Psoas muscle (tissue), 8 donors: Measurements from ENCODE around the gene TFDP1. TPM values are rescaled to one million over a fixed set of nuclear protein-coding genes. Genes with fewer than 3 reads are reported as not detected.

ENCODE experiments used
- ATAC-seq, 4 donors: fragments of 200-7000 bp; cut with Tn5 transposase; one replicate each; pipeline ENCODE4 v1.9.1; 2020; ENCODE audit warnings: moderate library complexity in 3 of 4, mild to moderate bottlenecking in 2 of 4
- DNase-seq, 2 donors: peaks; one replicate each; pipeline ENCODE4 v3.0.0-alpha.2; 2020
- H3K27ac ChIP-seq: fragments of 200-600 bp; one replicate; pipeline ENCODE4 v1.8.0; 2022
- H3K27me3 ChIP-seq, 3 donors: fragments of 200-600 bp in 1 of 3; one replicate each; pipeline versions ENCODE4 v1.6.1 to v1.8.0; 2013 to 2022; ENCODE audit warnings: low read length in 2 of 3, mild to moderate bottlenecking in 2 of 3, moderate library complexity in 1 of 3; ENCODE audit not compliant: insufficient read depth in 3 of 3
- H3K36me3 ChIP-seq, 2 donors: fragments of 200-600 bp in 1 of 2; one replicate each; pipeline versions ENCODE4 v1.6.1 to v1.8.0; 2013 to 2022; ENCODE audit warnings: low read depth in 1 of 2, mild to moderate bottlenecking in 1 of 2, moderate library complexity in 1 of 2; ENCODE audit not compliant: insufficient read depth in 1 of 2
- H3K4me1 ChIP-seq: fragments of 200-600 bp; one replicate; pipeline ENCODE4 v1.8.0; 2022
- H3K4me3 ChIP-seq: fragments of 200-600 bp; one replicate; pipeline ENCODE4 v1.8.0; 2022; ENCODE audit warnings: mild to moderate bottlenecking
- H3K9me3 ChIP-seq: fragments of 200-600 bp; one replicate; pipeline ENCODE4 v1.8.0; 2022
- WGBS, 3 donors: extraction: QIAGEN DNeasy Blood & Tissue Kit; methylation state at CpG; one replicate each; pipeline versions ENCODE4 v1.1.6 to v1.1.7; 2013; 5-methylcytosine and 5-hydroxymethylcytosine counted together
- intact Hi-C, 2 donors: fragments of 100-400 bp; cut with DNase I; formaldehyde crosslinking; loops; one replicate each; pipeline versions ENCODE4 v1.11.0 to v1.14.2; 2022
- polyA plus RNA-seq, 3 donors: library from polyadenylated mRNA; stranded (reverse); fragments of 200-250 nt; gene quantifications; one replicate each; pipeline ENCODE4 v1.2.3, GENCODE V29; 2013
- total RNA-seq, 4 donors: library from RNA; stranded (reverse); fragmentation: NEBNext Ultra II Directional in 2 of 4; extraction: Animal tissue kit (Norgen Biotek cat#: 25700) in 2 of 4; gene quantifications; one replicate each; pipeline versions ENCODE4 v1.2.1 to v1.2.4, GENCODE V29; 2021 to 2023
- TF ChIP-seq, protein P1 (sequence below): fragments of 200-600 bp; IDR thresholded peaks from one replicate; pipeline ENCODE4 v1.8.0; 2022; ENCODE audit warnings: antibody characterized with exemption
- donor health status: healthy with polysubstance abuse.
- donor health status: DM: no; HTN: no; CAD: no; lungs with moderate emphysema.
- donor health status: Bipolar disorder and iron deficiency.
- donor health status: healthy.
- donor health status: DM: yes; HTN: yes; CAD: no.
- donor health status: DM: no; HTN: no; CAD: no.
- donor health status: DM: no; HTN: no; CAD: no.
- donor health status: DM: yes; HTN: yes; CAD: no.

The TFDP1 gene
- total and polyA plus RNA-seq, 7 donors = 18.8 to 40.2 (median 31.4) TPM

GRCh38 chr13:113564331-113565023 lies 20.1 kb upstream of the TFDP1 start:
- no peak overlapping the region for H3K27ac ChIP-seq
- ATAC-seq (no peak), DNase-seq (peak in 1 of 2 donors; percentile 30)
- no peaks in the 10 kb centered on the region for H3K9me3 ChIP-seq
- intact Hi-C loops = no loop called here
- WGBS, 3 donors = 75 to 79% (median 75%) methylated on average over 17 of the region's 17 CpGs
- TF ChIP-seq, protein P1, sequence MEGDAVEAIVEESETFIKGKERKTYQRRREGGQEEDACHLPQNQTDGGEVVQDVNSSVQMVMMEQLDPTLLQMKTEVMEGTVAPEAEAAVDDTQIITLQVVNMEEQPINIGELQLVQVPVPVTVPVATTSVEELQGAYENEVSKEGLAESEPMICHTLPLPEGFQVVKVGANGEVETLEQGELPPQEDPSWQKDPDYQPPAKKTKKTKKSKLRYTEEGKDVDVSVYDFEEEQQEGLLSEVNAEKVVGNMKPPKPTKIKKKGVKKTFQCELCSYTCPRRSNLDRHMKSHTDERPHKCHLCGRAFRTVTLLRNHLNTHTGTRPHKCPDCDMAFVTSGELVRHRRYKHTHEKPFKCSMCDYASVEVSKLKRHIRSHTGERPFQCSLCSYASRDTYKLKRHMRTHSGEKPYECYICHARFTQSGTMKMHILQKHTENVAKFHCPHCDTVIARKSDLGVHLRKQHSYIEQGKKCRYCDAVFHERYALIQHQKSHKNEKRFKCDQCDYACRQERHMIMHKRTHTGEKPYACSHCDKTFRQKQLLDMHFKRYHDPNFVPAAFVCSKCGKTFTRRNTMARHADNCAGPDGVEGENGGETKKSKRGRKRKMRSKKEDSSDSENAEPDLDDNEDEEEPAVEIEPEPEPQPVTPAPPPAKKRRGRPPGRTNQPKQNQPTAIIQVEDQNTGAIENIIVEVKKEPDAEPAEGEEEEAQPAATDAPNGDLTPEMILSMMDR = no peak
- H3K4me1 ChIP-seq = no peaks in the 10 kb centered on the region
- peaks cover 0 to 14% (median 9%) of the 10 kb centered on the region in 3 donors for H3K27me3 ChIP-seq
- H3K36me3 ChIP-seq = no peaks in the 10 kb centered on the region
- no peak overlapping the region for H3K4me3 ChIP-seq

DNA sequence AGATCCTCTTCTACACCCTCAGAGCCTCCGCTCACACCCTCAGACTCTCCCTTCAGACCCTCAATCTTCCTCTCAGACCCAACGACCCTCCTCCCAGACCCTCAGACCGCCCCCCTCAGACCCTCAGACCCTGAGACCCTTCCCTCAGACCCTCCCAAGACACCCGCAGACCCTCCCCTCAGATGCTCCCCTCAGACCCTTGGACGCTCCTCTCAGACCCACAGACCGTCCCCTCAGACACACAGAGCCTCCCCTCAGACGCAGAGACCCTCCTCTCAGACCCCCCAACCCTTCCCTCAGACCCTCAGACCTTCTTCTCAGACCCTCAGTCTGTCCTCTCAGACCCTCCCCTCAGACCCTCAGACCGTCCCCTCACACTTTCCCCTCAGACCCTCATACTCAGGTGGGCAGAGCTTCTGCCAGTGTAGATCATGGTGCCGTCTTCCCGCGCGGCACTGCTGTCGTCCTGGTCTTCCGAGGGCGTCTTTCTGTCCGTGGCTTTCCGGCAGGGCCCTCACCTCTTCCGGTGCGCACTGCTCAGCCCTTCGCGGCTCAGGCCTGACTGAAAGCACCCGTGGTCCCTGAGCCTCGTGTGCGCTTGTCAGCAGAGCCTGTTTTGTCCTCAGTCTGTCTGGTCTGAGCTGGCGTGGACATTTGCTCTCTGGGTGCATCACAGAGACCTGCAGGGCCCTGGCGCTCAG lies 18.9 kb upstream of the TFDP1 start:
- intact Hi-C loops = no loop called here
- Histone ChIP-seq H3K4me3 (no peak overlapping the region), H3K27me3 (peaks cover 0 to 12% (median 9%) of the 10 kb centered on the region in 3 donors), H3K27ac (no peak overlapping the region), H3K36me3 (no peaks in the 10 kb centered on the region), H3K4me1 (no peaks in the 10 kb centered on the region), H3K9me3 (no peaks in the 10 kb centered on the region)
- TF ChIP-seq, protein P1 = no peak
- no peak for ATAC-seq
- WGBS, 3 donors = 82 to 87% (median 84%) methylated on average over 24 to 26 of the region's 26 CpGs
- peak in 1 of 2 donors; percentile 32 for DNase-seq

DNA sequence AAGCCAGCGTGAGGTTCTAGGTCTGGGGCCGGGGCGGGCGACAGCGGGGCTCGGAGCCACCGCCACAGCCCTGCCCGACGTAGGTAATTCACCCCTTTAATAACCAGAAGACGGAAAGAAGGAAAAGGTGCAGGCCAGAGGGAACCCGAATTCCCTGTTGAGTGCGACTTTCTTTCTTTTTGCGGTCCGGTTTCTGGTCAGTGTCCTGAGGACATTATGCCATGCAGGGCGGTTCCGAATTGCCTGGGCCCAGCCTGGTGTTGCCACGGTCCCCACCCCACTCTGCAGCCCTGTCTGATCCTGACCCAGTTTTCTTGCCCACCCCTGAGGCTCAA lies 18.4 kb upstream of the TFDP1 start:
- TF ChIP-seq, protein P1 = no peak
- WGBS, 3 donors = 87 to 88% (median 88%) methylated on average over 17 of the region's 17 CpGs
- Histone ChIP-seq H3K36me3 (no peaks in the 10 kb centered on the region), H3K27ac (no peak overlapping the region), H3K4me3 (no peak overlapping the region), H3K27me3 (peaks cover 0 to 12% (median 9%) of the 10 kb centered on the region in 3 donors), H3K9me3 (no peaks in the 10 kb centered on the region), H3K4me1 (no peaks in the 10 kb centered on the region)
- intact Hi-C loops = no loop called here
- ATAC-seq (no peak), DNase-seq (peak in 1 of 2 donors; percentile 38)

GRCh38 chr13:113567681-113568080 lies 16.9 kb upstream of the TFDP1 start:
- Histone ChIP-seq H3K4me1 (no peaks in the 10 kb centered on the region), H3K4me3 (no peak overlapping the region), H3K9me3 (peaks cover 5% of the 10 kb centered on the region), H3K27ac (no peak overlapping the region), H3K36me3 (no peaks in the 10 kb centered on the region), H3K27me3 (peaks cover 0 to 12% (median 9%) of the 10 kb centered on the region in 3 donors)
- ATAC-seq = no peak
- peak in 1 of 2 donors; percentile 12 for DNase-seq
- intact Hi-C loops = no loop called here
- TF ChIP-seq, protein P1 = no peak
- WGBS, 3 donors = 91 to 96% (median 92%) methylated on average over 4 of the region's 4 CpGs
